HG03159 (cell line): ENCODE data around the gene TBX4.
"Not testable (repeated sequence)": the region's sequence is repeated elsewhere in the genome, so short reads cannot be mapped to it uniquely, and the experiment has no call there.

Experiments
- ATAC-seq: cut with Tn5 transposase; IDR thresholded peaks from one replicate; pipeline ENCODE4 v1.9.1; 2021; ENCODE audit warnings: mild to moderate bottlenecking, moderate library complexity; ENCODE audit not compliant: unreplicated experiment

Gene TBX4

GRCh38 chr17:61519754-61520440 lies 67.7 kb downstream of the TBX4 start:
- ATAC-seq = no peak

- ATAC-seq = no peak
These were observed 68.7 kb downstream of the TBX4 start for GRCh38 chr17:61520897-61521296.

- no peak for ATAC-seq
These were observed 69.9 kb downstream of the TBX4 start for GRCh38 chr17:61522088-61522487.

GRCh38 chr17:61524319-61524718 lies 72.1 kb downstream of the TBX4 start:
- no peak for ATAC-seq

GRCh38 chr17:61527441-61527840 lies 75.2 kb downstream of the TBX4 start:
- ATAC-seq = not testable (repeated sequence)

GRCh38 chr17:61528171-61528570 lies 75.9 kb downstream of the TBX4 start:
- no peak for ATAC-seq

- ATAC-seq = no peak
These were observed 79.0 kb downstream of the TBX4 start for GRCh38 chr17:61531223-61531622.

GRCh38 chr17:61532826-61533225 lies 80.6 kb downstream of the TBX4 start:
- ATAC-seq = no peak

GRCh38 chr17:61533797-61534196 lies 81.6 kb downstream of the TBX4 start:
- ATAC-seq = no peak

GRCh38 chr17:61534414-61534813 lies 82.2 kb downstream of the TBX4 start:
- no peak for ATAC-seq
